ENCODE measurements around the gene FBXL13. TPM values are rescaled to one million over a fixed set of nuclear protein-coding genes. Genes with fewer than 3 reads are reported as not detected.

FBXL13 gene
- total and polyA plus RNA-seq, 10 of the 15 experiments (the other 5 are each of a cell fraction or from before 2014, with no cell fraction given), result 0.08 to 0.95 (median 0.28) TPM; not detected in 2

GRCh38 chr7:103115771-103116170, 41.2 kb upstream of the FBXL13 start (continued):
- TF ChIP-seq ZBTB11 (CRISPR knock-in tag; IDR thresholded peaks at IDR 0.05), result no peak
- no peak for TF ChIP-seq CTCF (IDR thresholded peaks at IDR 0.05 in 2 of 3, conservative IDR thresholded peaks at IDR 0.05 in 1 of 3; ENCODE audit: control insufficient read depth in 2 of 3, extremely low read depth in 1 of 3, insufficient read depth in 1 of 3, low read depth in 3 of 3, low read length in 3 of 3)
- TF ChIP-seq KDM1A (IDR thresholded peaks at IDR 0.05; ENCODE audit: borderline replicate concordance), result no peak

GRCh38 chr7:103114576-103115008, 40.0 kb upstream of the FBXL13 start:
- Histone ChIP-seq H3K4me1 (ENCODE audit: control insufficient read depth, insufficient read depth, low read length) (no peaks in the 10 kb centered on the region), H4K20me1 (ENCODE audit: control insufficient read depth, insufficient read depth) (no peaks in the 10 kb centered on the region), H3K9me3 (replicated peaks; ENCODE audit: control insufficient read depth, insufficient read depth, low read length) (no peaks in the 10 kb centered on the region), H2AFZ (ENCODE audit: control insufficient read depth, low read depth, low read length) (no peak overlapping the region), H3K4me3 (no peak overlapping the region), H3K79me2 (ENCODE audit: control insufficient read depth, insufficient read depth, low read length) (no peaks in the 10 kb centered on the region), H3K27me3 (replicated peaks in 1 of 2; ENCODE audit: control insufficient read depth in 2 of 2, insufficient read depth in 2 of 2, low read length in 1 of 2) (no peaks in the 10 kb centered on the region), H3K27ac (ENCODE audit: control insufficient read depth, insufficient read depth) (no peak overlapping the region), H3K4me2 (ENCODE audit: control insufficient read depth, insufficient read depth) (no peak overlapping the region), H3K9ac (ENCODE audit: control insufficient read depth, insufficient read depth, low read length) (no peak overlapping the region), H3K36me3 (ENCODE audit: control insufficient read depth in 2 of 2, insufficient read depth in 2 of 2, low read length in 1 of 2) (peaks cover 2% of the 10 kb centered on the region in 2 experiments; a peak in 3 of 4 replicates)
- WGBS (ENCODE audit: insufficient coverage, insufficient replicate concordance, low lambda C conversion rate, missing lambda C conversion rate), result 91% methylated on average over 1 of the region's 1 CpG
- ChIA-PET CTCF (no interaction called here), RAD21 (ENCODE audit: unreplicated experiment) (no interaction called here), SMC1A (ENCODE audit: uncharacterized antibody, unreplicated experiment) (interaction anchor here (1.2 kb wide), 1 partner anchor 15 kb away, joined by 3 read pairs; no protein-coding TSS in a partner anchor), POLR2A (no interaction called here)
- FAIRE-seq (no peak), DNase-seq (ENCODE audit: low read depth, low spot score) (no peak), ATAC-seq (no peak)
- in situ Hi-C loops (cut with MboI) (no loop called here), intact Hi-C loops (cut with micrococcal nuclease; ENCODE audit: unreplicated experiment) (no loop called here)
- BruUV-seq (replicated peaks), result no TSS peak
- no peak for TF ChIP-seq RFX5 (IDR thresholded peaks at IDR 0.05; ENCODE audit: low read depth, low read length)
- TF ChIP-seq CREB1 (IDR thresholded peaks at IDR 0.05; ENCODE audit: low read depth), result no peak
- no peak for TF ChIP-seq ETV6 (conservative IDR thresholded peaks at IDR 0.05 in 1 of 2, IDR thresholded peaks at IDR 0.05 in 1 of 2; ENCODE audit: borderline replicate concordance in 1 of 2, low read depth in 1 of 2)
- no peak for TF ChIP-seq PML (IDR thresholded peaks at IDR 0.05; ENCODE audit: low read length)
- TF ChIP-seq ESRRA (IDR thresholded peaks at IDR 0.05; ENCODE audit: low read length), result no peak
- TF ChIP-seq RCOR1 (conservative IDR thresholded peaks at IDR 0.05; ENCODE audit: low read depth, low read length), result no peak
- TF ChIP-seq SIX5 (IDR thresholded peaks at IDR 0.05; ENCODE audit: low read depth, low read length, severe bottlenecking), result no peak
- TF ChIP-seq TCF12 (IDR thresholded peaks at IDR 0.05; ENCODE audit: low read depth, low read length), result no peak
- TF ChIP-seq SMAD5 (IDR thresholded peaks at IDR 0.05; ENCODE audit: low read depth), result no peak
- no peak for TF ChIP-seq IKZF1 (conservative IDR thresholded peaks at IDR 0.05)
- TF ChIP-seq SPI1 (IDR thresholded peaks at IDR 0.05; ENCODE audit: borderline replicate concordance, insufficient read depth, low read depth, low read length), result no peak
- TF ChIP-seq PAX8 (IDR thresholded peaks at IDR 0.05), result no peak
- no peak for TF ChIP-seq ELK1 (IDR thresholded peaks at IDR 0.05; ENCODE audit: low read depth, low read length)
- no peak for TF ChIP-seq BRCA1 (IDR thresholded peaks at IDR 0.05; ENCODE audit: low read depth, low read length)
- TF ChIP-seq SMAD1 (IDR thresholded peaks at IDR 0.05; ENCODE audit: low read depth, partially characterized antibody), result no peak
- TF ChIP-seq MXI1 (IDR thresholded peaks at IDR 0.05; ENCODE audit: low read depth, low read length), result no peak

Data from GM12878 (cell line).